CD4-positive, alpha-beta T cell treated with Interleukin-4 for 1 hour (primary cell): Measurements from ENCODE around the gene ATG12.
"Not testable (repeated sequence)": the region's sequence is repeated elsewhere in the genome, so short reads cannot be mapped to it uniquely, and the experiment has no call there.

Source experiments
- DNase-seq, 2 donors: peaks; one replicate each; pipeline ENCODE4 v3.0.0-alpha.2; 2020 to 2022

The ATG12 gene

DNA sequence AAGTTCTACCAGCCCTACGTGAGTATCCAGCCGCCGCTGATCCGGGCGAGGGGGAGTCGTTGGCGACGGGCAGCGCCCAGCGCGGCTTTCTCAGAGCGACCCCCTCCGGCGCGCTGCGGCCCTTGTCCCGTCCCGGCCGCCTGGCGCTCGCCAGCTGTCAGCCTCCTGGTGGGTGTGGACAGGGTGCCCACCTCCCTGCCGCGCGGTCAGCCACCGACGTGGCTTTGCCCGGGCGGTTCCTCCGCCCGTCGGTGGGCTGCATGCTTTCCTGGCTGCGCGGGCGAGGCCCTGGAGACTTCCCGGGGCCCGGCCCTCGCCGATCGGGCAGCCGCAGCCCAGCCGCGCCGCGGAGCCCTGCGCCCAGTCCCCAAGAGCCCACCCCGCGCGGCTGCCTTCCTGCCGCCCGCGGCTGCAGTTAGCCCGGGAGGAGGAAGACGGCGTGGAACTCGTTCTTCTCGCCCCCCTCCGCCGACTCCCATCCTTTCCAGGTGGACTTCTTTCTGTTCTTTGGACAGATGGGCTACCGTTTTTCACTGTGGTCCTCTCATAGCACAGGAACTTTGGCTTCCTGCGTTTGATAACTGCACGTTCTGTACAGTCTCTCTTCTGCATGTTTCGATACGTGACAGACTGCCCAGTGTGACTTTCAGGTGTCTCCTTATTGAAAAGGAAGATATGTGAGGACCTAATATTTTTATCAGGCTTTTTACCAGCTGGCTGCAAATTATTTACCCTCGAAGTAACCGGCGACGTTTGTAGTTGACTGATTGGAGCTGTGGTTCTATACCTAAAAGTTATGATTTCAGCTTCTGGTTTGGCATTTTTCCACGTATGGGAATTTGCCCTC, 947 bp upstream of the ATG12 start:
- DNase-seq = peak in 1 of 2 donors; percentile 18

- no peak for DNase-seq
Measured at GRCh38 chr5:115840873-115841272, 492 bp downstream of the ATG12 start.

DNA sequence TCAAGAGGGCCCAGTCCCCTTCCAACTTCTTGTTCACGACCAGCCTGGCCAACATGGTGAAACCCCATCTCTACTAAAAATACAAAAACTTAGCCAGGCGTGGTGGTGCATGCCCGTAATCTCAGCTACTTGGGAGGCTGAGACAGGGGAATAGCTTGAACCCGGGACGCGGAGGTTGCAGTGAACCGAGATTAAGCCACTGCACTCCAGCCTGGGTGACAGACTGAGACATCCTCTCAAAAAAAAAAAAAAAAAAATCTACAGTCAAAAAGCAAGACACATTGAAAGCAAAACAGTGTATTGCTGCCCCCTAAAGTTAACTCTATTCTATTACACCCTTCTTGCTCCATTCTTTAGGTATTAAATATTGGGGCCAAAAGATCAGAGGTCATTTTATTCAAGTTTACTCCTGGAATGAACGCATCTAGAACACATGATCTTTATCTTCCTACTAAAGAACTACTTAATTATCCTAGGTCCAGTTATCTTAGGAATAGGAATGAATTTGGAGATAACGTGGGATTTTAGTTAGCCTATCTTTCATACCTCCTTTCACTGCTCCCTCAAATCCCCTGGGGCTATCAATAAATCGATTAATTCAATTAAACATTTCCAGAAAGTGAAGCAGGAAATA, 2.4 kb downstream of the ATG12 start:
- peak in 1 of 2 donors; percentile 82 for DNase-seq

DNA sequence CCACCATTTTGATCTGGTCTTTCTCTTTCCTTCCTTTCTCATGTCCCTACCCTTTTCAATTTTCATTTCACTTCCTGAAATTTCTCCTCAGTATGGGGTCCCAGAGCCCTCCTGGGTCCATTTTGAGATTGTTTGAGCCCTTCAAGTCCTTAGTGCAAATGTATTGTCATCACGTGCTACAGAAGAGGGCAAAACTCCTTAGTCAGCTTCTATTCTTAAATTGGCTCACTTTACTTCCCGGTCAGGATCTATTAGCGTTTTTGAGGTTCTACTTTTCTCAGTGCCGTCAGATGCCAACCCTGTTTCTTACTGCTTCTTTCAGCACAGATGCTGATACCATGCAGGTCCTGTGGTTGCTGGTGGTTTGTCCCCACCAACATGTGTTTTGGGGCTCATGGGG, 5.9 kb downstream of the ATG12 start:
- DNase-seq = no peak

DNA sequence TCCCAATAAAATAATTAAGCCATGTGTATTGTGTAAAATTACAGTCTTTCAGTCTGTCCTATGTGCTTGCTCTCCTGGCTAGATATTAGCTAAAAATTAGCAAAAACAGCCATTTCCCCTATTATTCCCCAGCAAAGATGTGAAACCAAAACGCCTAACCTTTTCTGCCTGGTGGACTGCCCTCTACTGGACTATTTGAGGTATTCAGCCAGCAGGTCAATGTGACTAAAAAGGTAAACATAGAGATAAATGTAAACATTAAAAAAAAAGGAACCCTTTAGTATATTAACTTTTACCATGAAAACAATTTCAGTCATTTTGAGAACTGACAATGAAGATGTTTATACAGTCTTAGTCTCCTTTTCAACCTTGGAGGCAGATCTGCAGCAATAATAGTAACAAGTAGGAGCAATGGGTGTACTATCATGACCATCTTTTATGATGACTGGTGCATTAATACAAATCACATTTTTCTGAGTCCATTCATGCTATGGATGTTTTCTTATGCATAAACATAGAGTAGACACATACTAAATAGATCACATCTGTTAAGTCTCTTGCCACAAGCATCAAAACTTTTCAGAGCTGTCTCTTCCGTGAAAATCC, 10.1 kb downstream of the ATG12 start:
- DNase-seq = peak; percentile 44 to 60

- DNase-seq = no peak
Measured at GRCh38 chr5:115829913-115830312, 11.5 kb downstream of the ATG12 start.

- no peak for DNase-seq
Measured at GRCh38 chr5:115825948-115826347, 15.4 kb downstream of the ATG12 start.

- not testable (repeated sequence) for DNase-seq
Measured at GRCh38 chr5:115824983-115825382, 16.4 kb downstream of the ATG12 start.

DNA sequence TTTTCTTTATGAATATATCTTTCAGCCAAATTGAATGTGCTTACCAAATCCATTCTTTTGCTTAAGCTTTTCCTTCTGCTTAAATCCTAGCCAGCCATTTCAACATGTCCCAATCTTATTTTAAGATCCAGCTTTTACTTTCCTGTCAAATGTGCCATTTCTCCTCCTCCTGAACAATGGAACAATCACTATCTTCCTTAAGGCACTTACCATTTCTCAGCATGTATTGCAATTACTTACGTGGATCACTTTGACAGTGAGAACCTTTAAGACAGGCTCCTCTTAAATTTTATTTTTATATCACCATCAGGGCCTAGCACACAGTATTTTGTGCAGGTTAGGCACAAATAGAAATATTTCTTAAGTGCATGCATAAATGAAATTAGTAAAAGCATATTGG, 20.5 kb downstream of the ATG12 start:
- DNase-seq = no peak

DNA sequence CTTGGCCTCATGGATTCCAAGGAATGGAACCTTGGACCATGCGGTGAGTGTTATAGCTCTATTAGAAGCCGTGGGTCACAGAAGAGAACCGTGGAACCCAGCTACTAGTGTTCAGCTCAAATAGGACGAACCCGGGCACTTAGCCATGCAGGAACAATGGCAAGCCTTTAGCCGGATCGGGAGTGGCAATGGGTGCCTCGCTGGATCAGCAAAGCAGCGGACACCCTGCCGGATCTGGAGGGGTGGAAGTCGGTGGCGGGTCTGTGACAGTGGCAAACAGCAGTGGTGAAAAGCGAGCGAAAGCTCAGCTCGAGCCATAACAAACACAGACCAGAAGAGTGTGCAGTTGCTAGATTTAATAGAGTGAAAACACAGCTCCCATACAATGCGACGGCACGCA, 22.5 kb downstream of the ATG12 start:
- no peak for DNase-seq

DNA sequence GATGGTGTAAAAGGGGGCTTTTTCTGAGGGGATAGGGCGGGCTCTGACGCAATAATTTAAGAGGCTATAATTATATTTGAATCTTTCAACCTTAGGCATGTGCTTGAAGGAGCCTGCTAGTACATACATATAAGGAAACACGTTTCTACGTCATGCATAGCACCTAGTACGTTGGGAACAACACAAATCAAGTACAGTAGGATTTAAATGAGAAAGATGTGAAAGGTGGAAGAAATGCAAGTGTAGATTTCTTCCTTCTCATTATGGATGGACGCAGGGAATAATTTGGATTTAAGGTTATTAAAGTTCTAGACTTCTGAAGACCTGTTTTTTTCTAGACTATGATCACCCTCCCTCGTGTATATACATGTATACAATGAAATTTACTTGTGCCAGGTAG, 24.0 kb downstream of the ATG12 start:
- no peak for DNase-seq

- DNase-seq = peak in 1 of 2 donors; percentile 9
Measured at GRCh38 chr5:115816226-115817081, 24.9 kb downstream of the ATG12 start, which contains the start of gene CDO1. TSS of gene CDO1 (minus strand) at chr5:115816659. CDS start at chr5:115816397, 262 bp downstream.

DNA sequence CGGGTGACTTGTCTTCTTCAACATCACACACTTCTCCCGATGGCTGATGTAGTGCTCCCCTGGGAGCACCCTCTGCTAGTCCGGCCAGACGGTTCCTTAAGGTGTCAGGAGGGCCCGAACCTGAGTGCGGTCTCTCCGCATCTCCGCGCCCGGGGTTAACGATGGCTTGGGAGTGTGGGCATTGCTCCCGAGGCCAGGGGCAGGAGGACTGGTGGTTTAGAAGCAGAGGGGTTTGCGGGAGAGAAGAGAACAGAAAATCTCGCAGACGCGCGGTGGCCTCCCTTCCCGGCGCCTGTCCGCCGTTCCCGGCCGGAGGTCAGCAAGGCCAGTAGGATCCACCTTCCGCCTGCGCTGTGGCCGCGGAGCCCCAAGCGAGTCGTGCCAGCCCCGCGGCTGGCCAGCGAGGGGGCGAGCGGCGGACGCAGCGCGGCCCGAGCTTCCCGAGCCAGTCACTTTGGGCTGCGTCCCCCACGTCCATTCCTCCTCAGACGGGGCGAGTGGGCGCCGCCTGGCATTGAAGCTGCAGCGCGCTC, 25.6 kb downstream of the ATG12 start:
- DNase-seq = no peak

GRCh38 chr5:115815006-115815692, 26.2 kb downstream of the ATG12 start:
- no peak for DNase-seq

GRCh38 chr5:115813719-115814118, 27.6 kb downstream of the ATG12 start:
- no peak for DNase-seq

- no peak for DNase-seq
Measured at GRCh38 chr5:115812372-115812771, 29.0 kb downstream of the ATG12 start.

GRCh38 chr5:115811406-115811805, 30.0 kb downstream of the ATG12 start:
- DNase-seq = no peak

DNA sequence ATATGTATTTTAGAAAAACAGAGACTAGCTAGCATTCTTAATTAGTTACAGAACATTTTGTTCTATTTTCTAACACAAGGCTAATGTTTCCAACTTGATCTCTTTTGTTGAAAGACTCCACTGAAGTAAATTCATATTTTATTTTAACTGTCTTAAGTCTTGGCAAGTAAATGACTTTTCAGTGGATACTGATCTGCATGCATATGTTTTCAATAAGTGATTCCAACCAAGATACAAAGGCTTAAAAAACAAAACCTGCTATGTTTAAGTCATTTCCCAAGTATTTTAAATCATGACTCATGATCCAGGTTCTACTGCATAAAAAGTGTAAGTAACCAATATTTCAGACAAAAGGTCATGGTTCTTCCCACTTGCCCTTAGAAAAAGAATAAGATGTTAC, 30.6 kb downstream of the ATG12 start:
- no peak for DNase-seq

GRCh38 chr5:115809946-115810345, 31.4 kb downstream of the ATG12 start:
- DNase-seq = no peak

- not testable (repeated sequence) for DNase-seq
Measured at GRCh38 chr5:115808066-115808465, 33.3 kb downstream of the ATG12 start.

- no peak for DNase-seq
Measured at GRCh38 chr5:115807654-115808052, 33.7 kb downstream of the ATG12 start.
